Measurements from ENCODE around the gene WDR37. TPM values are rescaled to one million over a fixed set of nuclear protein-coding genes. Genes with fewer than 3 reads are reported as not detected.

WDR37 gene
- total RNA-seq, 1 experiment from 2014 or later, result 13.3 TPM

GRCh38 chr10:1068380-1069361 is 12.5 kb downstream of the WDR37 start:
- H3K36me3 ChIP-seq (ENCODE audit: insufficient read depth, low read length), result peaks cover 3% of the 10 kb centered on the region; the same call in 1 of the 2 replicates
- no peak for DNase-seq
- H2AFZ ChIP-seq (ENCODE audit: low read length), result no peak overlapping the region
- peaks cover 37% of the 10 kb centered on the region for H3K4me1 ChIP-seq (ENCODE audit: low read length)
- no peak overlapping the region for H3K9ac ChIP-seq (ENCODE audit: low read length)
- no peak overlapping the region for H3K4me3 ChIP-seq (ENCODE audit: low read length)
- H4K20me1 ChIP-seq (ENCODE audit: insufficient read depth, low read depth, low read length), result no peaks in the 10 kb centered on the region
- no peak overlapping the region for H3K4me2 ChIP-seq (ENCODE audit: low read depth, low read length, poor library complexity, severe bottlenecking)
- no peaks in the 10 kb centered on the region for H3K27me3 ChIP-seq (ENCODE audit: low read length)
- H3K9me2 ChIP-seq (replicated peaks; ENCODE audit: insufficient read depth, low read length), result no peaks in the 10 kb centered on the region
- H3K79me2 ChIP-seq (ENCODE audit: low read length), result peaks cover 34% of the 10 kb centered on the region
- no peak overlapping the region for H3K27ac ChIP-seq (ENCODE audit: low read length)
- H3K9me3 ChIP-seq (ENCODE audit: low read length), result no peaks in the 10 kb centered on the region

GRCh38 chr10:1070919-1071318 is 14.7 kb downstream of the WDR37 start:
- H3K36me3 ChIP-seq (ENCODE audit: insufficient read depth, low read length), result peaks cover 3% of the 10 kb centered on the region; the same call in 1 of the 2 replicates
- H3K27ac ChIP-seq (ENCODE audit: low read length), result no peak overlapping the region
- H3K27me3 ChIP-seq (ENCODE audit: low read length), result no peaks in the 10 kb centered on the region
- no peaks in the 10 kb centered on the region for H4K20me1 ChIP-seq (ENCODE audit: insufficient read depth, low read depth, low read length)
- H3K4me3 ChIP-seq (ENCODE audit: low read length), result no peak overlapping the region
- no peaks in the 10 kb centered on the region for H3K9me2 ChIP-seq (replicated peaks; ENCODE audit: insufficient read depth, low read length)
- DNase-seq, result no peak
- H2AFZ ChIP-seq (ENCODE audit: low read length), result no peak overlapping the region
- H3K4me1 ChIP-seq (ENCODE audit: low read length), result peaks cover 23% of the 10 kb centered on the region
- H3K9me3 ChIP-seq (ENCODE audit: low read length), result no peaks in the 10 kb centered on the region
- H3K9ac ChIP-seq (ENCODE audit: low read length), result no peak overlapping the region
- H3K4me2 ChIP-seq (ENCODE audit: low read depth, low read length, poor library complexity, severe bottlenecking), result no peak overlapping the region
- peaks cover 35% of the 10 kb centered on the region for H3K79me2 ChIP-seq (ENCODE audit: low read length)

- peaks cover 3% of the 10 kb centered on the region; the same call in 1 of the 2 replicates for H3K36me3 ChIP-seq (ENCODE audit: insufficient read depth, low read length)
- no peaks in the 10 kb centered on the region for H3K4me1 ChIP-seq (ENCODE audit: low read length)
- no peak overlapping the region for H2AFZ ChIP-seq (ENCODE audit: low read length)
- no peak overlapping the region for H3K4me3 ChIP-seq (ENCODE audit: low read length)
- H3K9me3 ChIP-seq (ENCODE audit: low read length), result no peaks in the 10 kb centered on the region
- no peak overlapping the region for H3K27ac ChIP-seq (ENCODE audit: low read length)
- DNase-seq, result peak; percentile 45
- no peaks in the 10 kb centered on the region for H4K20me1 ChIP-seq (ENCODE audit: insufficient read depth, low read depth, low read length)
- H3K27me3 ChIP-seq (ENCODE audit: low read length), result no peaks in the 10 kb centered on the region
- no peaks in the 10 kb centered on the region for H3K9me2 ChIP-seq (replicated peaks; ENCODE audit: insufficient read depth, low read length)
- no peak overlapping the region for H3K9ac ChIP-seq (ENCODE audit: low read length)
- peaks cover 24% of the 10 kb centered on the region for H3K79me2 ChIP-seq (ENCODE audit: low read length)
- H3K4me2 ChIP-seq (ENCODE audit: low read depth, low read length, poor library complexity, severe bottlenecking), result no peak overlapping the region
These were observed 18.0 kb downstream of the WDR37 start for GRCh38 chr10:1074052-1074747.

- no peaks in the 10 kb centered on the region for H3K4me1 ChIP-seq (ENCODE audit: low read length)
- peaks cover 18% of the 10 kb centered on the region for H3K79me2 ChIP-seq (ENCODE audit: low read length)
- no peaks in the 10 kb centered on the region for H3K9me3 ChIP-seq (ENCODE audit: low read length)
- H3K4me2 ChIP-seq (ENCODE audit: low read depth, low read length, poor library complexity, severe bottlenecking), result no peak overlapping the region
- no peak overlapping the region for H3K27ac ChIP-seq (ENCODE audit: low read length)
- no peaks in the 10 kb centered on the region for H3K27me3 ChIP-seq (ENCODE audit: low read length)
- H3K9ac ChIP-seq (ENCODE audit: low read length), result no peak overlapping the region
- H3K36me3 ChIP-seq (ENCODE audit: insufficient read depth, low read length), result peaks cover 4% of the 10 kb centered on the region
- DNase-seq, result no peak
- no peak overlapping the region for H2AFZ ChIP-seq (ENCODE audit: low read length)
- no peak overlapping the region for H3K4me3 ChIP-seq (ENCODE audit: low read length)
- H4K20me1 ChIP-seq (ENCODE audit: insufficient read depth, low read depth, low read length), result no peaks in the 10 kb centered on the region
- H3K9me2 ChIP-seq (replicated peaks; ENCODE audit: insufficient read depth, low read length), result no peaks in the 10 kb centered on the region
These were observed 18.6 kb downstream of the WDR37 start for GRCh38 chr10:1074748-1075308.

GRCh38 chr10:1078668-1079067 is 22.5 kb downstream of the WDR37 start:
- Histone ChIP-seq H3K27ac (ENCODE audit: low read length) (no peak overlapping the region), H3K36me3 (ENCODE audit: insufficient read depth, low read length) (peaks cover 3% of the 10 kb centered on the region), H3K9ac (ENCODE audit: low read length) (no peak overlapping the region), H3K9me2 (replicated peaks; ENCODE audit: insufficient read depth, low read length) (no peaks in the 10 kb centered on the region), H3K4me2 (ENCODE audit: low read depth, low read length, poor library complexity, severe bottlenecking) (no peak overlapping the region), H4K20me1 (ENCODE audit: insufficient read depth, low read depth, low read length) (no peaks in the 10 kb centered on the region), H3K27me3 (ENCODE audit: low read length) (no peaks in the 10 kb centered on the region), H3K79me2 (ENCODE audit: low read length) (0 out of 2 replicates have a peak, but pooled peaks cover 8% of the 10 kb centered on the region), H2AFZ (ENCODE audit: low read length) (no peak overlapping the region), H3K4me1 (ENCODE audit: low read length) (no peaks in the 10 kb centered on the region), H3K4me3 (ENCODE audit: low read length) (no peak overlapping the region), H3K9me3 (ENCODE audit: low read length) (no peaks in the 10 kb centered on the region)
- no peak for DNase-seq

- Histone ChIP-seq H2AFZ (ENCODE audit: low read length) (no peak overlapping the region), H3K79me2 (ENCODE audit: low read length) (peaks cover 4% of the 10 kb centered on the region; the same call in 1 of the 2 replicates), H3K9ac (ENCODE audit: low read length) (no peak overlapping the region), H3K9me2 (replicated peaks; ENCODE audit: insufficient read depth, low read length) (no peaks in the 10 kb centered on the region), H3K27me3 (ENCODE audit: low read length) (no peaks in the 10 kb centered on the region), H3K4me1 (ENCODE audit: low read length) (no peaks in the 10 kb centered on the region), H3K4me2 (ENCODE audit: low read depth, low read length, poor library complexity, severe bottlenecking) (no peak overlapping the region), H3K36me3 (ENCODE audit: insufficient read depth, low read length) (peaks cover 7% of the 10 kb centered on the region), H3K27ac (ENCODE audit: low read length) (no peak overlapping the region), H3K4me3 (ENCODE audit: low read length) (no peak overlapping the region), H4K20me1 (ENCODE audit: insufficient read depth, low read depth, low read length) (no peaks in the 10 kb centered on the region), H3K9me3 (ENCODE audit: low read length) (no peaks in the 10 kb centered on the region)
- no peak for DNase-seq
These were observed 27.4 kb downstream of the WDR37 start for GRCh38 chr10:1083581-1083980.

- Histone ChIP-seq H3K27ac (ENCODE audit: low read length) (no peak overlapping the region), H2AFZ (ENCODE audit: low read length) (no peak overlapping the region), H3K9me2 (replicated peaks; ENCODE audit: insufficient read depth, low read length) (no peaks in the 10 kb centered on the region), H3K4me3 (ENCODE audit: low read length) (no peak overlapping the region), H3K9ac (ENCODE audit: low read length) (no peak overlapping the region), H3K4me1 (ENCODE audit: low read length) (no peaks in the 10 kb centered on the region), H3K36me3 (ENCODE audit: insufficient read depth, low read length) (peaks cover 7% of the 10 kb centered on the region), H3K79me2 (ENCODE audit: low read length) (peaks cover 7% of the 10 kb centered on the region; the same call in 1 of the 2 replicates), H3K27me3 (ENCODE audit: low read length) (no peaks in the 10 kb centered on the region), H3K4me2 (ENCODE audit: low read depth, low read length, poor library complexity, severe bottlenecking) (no peak overlapping the region), H3K9me3 (ENCODE audit: low read length) (no peaks in the 10 kb centered on the region), H4K20me1 (ENCODE audit: insufficient read depth, low read depth, low read length) (no peaks in the 10 kb centered on the region)
- no peak for DNase-seq
These were observed 28.1 kb downstream of the WDR37 start for GRCh38 chr10:1084011-1084950.
